ENCODE measurements around the gene GPR68.

DNA sequence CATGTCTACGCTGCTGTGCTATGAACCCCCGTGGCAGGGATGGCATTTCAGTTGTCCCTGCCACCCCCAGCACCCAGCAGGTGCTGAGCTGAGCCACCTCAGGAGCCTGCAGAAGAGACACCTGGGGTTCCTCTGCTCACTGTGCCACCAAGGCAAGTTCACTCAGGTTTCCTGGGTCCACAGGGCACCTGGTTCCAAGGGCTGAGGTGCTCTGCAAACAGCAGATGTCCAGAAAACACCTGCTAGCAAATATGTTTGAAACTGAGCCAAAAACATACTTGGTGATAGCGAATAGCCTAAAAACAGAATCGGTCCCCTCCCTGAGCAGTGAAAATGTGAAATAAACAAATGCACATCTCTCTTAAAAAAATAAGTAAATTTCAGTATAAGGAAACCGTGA lies 35.6 kb upstream of the GPR68 start:
- TF ChIP-seq POLR2A (IDR thresholded peaks at IDR 0.05) (no peak), CTCF (IDR thresholded peaks at IDR 0.05) (no peak), EP300 (IDR thresholded peaks at IDR 0.05) (no peak)
